ENCODE measurements around the gene IPO4.

- TF ChIP-seq, protein P1, sequence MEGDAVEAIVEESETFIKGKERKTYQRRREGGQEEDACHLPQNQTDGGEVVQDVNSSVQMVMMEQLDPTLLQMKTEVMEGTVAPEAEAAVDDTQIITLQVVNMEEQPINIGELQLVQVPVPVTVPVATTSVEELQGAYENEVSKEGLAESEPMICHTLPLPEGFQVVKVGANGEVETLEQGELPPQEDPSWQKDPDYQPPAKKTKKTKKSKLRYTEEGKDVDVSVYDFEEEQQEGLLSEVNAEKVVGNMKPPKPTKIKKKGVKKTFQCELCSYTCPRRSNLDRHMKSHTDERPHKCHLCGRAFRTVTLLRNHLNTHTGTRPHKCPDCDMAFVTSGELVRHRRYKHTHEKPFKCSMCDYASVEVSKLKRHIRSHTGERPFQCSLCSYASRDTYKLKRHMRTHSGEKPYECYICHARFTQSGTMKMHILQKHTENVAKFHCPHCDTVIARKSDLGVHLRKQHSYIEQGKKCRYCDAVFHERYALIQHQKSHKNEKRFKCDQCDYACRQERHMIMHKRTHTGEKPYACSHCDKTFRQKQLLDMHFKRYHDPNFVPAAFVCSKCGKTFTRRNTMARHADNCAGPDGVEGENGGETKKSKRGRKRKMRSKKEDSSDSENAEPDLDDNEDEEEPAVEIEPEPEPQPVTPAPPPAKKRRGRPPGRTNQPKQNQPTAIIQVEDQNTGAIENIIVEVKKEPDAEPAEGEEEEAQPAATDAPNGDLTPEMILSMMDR (IDR thresholded peaks at IDR 0.05), result no peak
- no peak for TF ChIP-seq POLR2A (IDR thresholded peaks at IDR 0.05)
Observed at GRCh38 chr14:24165785-24166184, 22.8 kb downstream of the IPO4 start.
